ENCODE data around the gene LAMB4.

Gene LAMB4

GRCh38 chr7:108167460-108167859 is 37.3 kb upstream of the LAMB4 start:
- no peak overlapping the region for H3K4me2 ChIP-seq (ENCODE audit: low read length)

GRCh38 chr7:108166687-108167086 is 36.5 kb upstream of the LAMB4 start:
- Histone ChIP-seq H3K9me3 (ENCODE audit: control insufficient read depth, insufficient read depth, low read length) (no peaks in the 10 kb centered on the region), H3K4me2 (ENCODE audit: low read length) (no peak overlapping the region), H3K9me2 (replicated peaks; ENCODE audit: control insufficient read depth, low read length) (no peaks in the 10 kb centered on the region), H3K4me3 (ENCODE audit: low read length) (no peak overlapping the region), H3K79me2 (ENCODE audit: control insufficient read depth, low read length) (no peaks in the 10 kb centered on the region), H3K36me3 (ENCODE audit: control insufficient read depth, low read length) (no peaks in the 10 kb centered on the region), H4K20me1 (ENCODE audit: control insufficient read depth, insufficient read depth, low read depth, low read length) (no peaks in the 10 kb centered on the region), H3K4me1 (ENCODE audit: control insufficient read depth, low read length) (no peaks in the 10 kb centered on the region), H3F3A (ENCODE audit: control insufficient read depth, insufficient read depth) (no peaks in the 10 kb centered on the region), H3K27me3 (ENCODE audit: control insufficient read depth, low read length) (peaks cover 6% of the 10 kb centered on the region; the same call in 1 of the 2 replicates), H3K27ac (ENCODE audit: low read depth, low read length) (no peak overlapping the region)
- TF ChIP-seq, protein P1, sequence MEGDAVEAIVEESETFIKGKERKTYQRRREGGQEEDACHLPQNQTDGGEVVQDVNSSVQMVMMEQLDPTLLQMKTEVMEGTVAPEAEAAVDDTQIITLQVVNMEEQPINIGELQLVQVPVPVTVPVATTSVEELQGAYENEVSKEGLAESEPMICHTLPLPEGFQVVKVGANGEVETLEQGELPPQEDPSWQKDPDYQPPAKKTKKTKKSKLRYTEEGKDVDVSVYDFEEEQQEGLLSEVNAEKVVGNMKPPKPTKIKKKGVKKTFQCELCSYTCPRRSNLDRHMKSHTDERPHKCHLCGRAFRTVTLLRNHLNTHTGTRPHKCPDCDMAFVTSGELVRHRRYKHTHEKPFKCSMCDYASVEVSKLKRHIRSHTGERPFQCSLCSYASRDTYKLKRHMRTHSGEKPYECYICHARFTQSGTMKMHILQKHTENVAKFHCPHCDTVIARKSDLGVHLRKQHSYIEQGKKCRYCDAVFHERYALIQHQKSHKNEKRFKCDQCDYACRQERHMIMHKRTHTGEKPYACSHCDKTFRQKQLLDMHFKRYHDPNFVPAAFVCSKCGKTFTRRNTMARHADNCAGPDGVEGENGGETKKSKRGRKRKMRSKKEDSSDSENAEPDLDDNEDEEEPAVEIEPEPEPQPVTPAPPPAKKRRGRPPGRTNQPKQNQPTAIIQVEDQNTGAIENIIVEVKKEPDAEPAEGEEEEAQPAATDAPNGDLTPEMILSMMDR (IDR thresholded peaks at IDR 0.05; ENCODE audit: low read depth, low read length, poor library complexity, severe bottlenecking): no peak
- TF ChIP-seq EZH2phosphoT487 (IDR thresholded peaks at IDR 0.05; ENCODE audit: borderline replicate concordance, low read length): no peak

More at GRCh38 chr7:108167460-108167859, 37.3 kb upstream of the LAMB4 start:
- no peaks in the 10 kb centered on the region for H3K79me2 ChIP-seq (ENCODE audit: control insufficient read depth, low read length)
- TF ChIP-seq EZH2phosphoT487 (IDR thresholded peaks at IDR 0.05; ENCODE audit: borderline replicate concordance, low read length): no peak
- TF ChIP-seq, protein P1 (IDR thresholded peaks at IDR 0.05; ENCODE audit: low read depth, low read length, poor library complexity, severe bottlenecking): no peak
- H3K4me1 ChIP-seq (ENCODE audit: control insufficient read depth, low read length): no peaks in the 10 kb centered on the region
- no peak overlapping the region for H3K4me3 ChIP-seq (ENCODE audit: low read length)
- H3K9me2 ChIP-seq (replicated peaks; ENCODE audit: control insufficient read depth, low read length): no peaks in the 10 kb centered on the region
- peaks cover 3% of the 10 kb centered on the region; the same call in 1 of the 2 replicates for H3K27me3 ChIP-seq (ENCODE audit: control insufficient read depth, low read length)
- no peaks in the 10 kb centered on the region for H4K20me1 ChIP-seq (ENCODE audit: control insufficient read depth, insufficient read depth, low read depth, low read length)
- no peak overlapping the region for H3K27ac ChIP-seq (ENCODE audit: low read depth, low read length)
- H3K36me3 ChIP-seq (ENCODE audit: control insufficient read depth, low read length): no peaks in the 10 kb centered on the region
- H3K9me3 ChIP-seq (ENCODE audit: control insufficient read depth, insufficient read depth, low read length): no peaks in the 10 kb centered on the region
- H3F3A ChIP-seq (ENCODE audit: control insufficient read depth, insufficient read depth): no peaks in the 10 kb centered on the region

DNA sequence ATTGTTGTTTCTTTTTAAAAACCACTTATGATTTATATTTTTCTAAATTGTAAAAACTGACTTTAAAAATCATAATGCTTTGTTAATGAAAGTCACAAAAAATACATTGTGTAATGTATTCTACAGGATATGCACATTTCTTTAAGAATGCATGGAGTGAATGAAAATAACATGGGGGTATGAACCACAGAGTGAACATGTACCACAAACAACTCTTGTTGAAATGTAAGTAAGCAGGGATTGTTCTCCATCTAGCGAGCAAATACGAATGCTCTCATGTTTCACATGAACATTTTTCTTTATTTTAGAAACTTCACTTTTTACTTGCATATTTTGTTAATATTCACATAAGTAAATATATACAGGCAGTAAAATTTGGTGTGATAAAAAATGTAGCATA is 35.6 kb upstream of the LAMB4 start:
- Histone ChIP-seq H3K36me3 (ENCODE audit: control insufficient read depth, low read length) (no peaks in the 10 kb centered on the region), H3K4me2 (ENCODE audit: low read length) (no peak overlapping the region), H3K79me2 (ENCODE audit: control insufficient read depth, low read length) (no peaks in the 10 kb centered on the region), H3K9me2 (replicated peaks; ENCODE audit: control insufficient read depth, low read length) (no peaks in the 10 kb centered on the region), H3K9me3 (ENCODE audit: control insufficient read depth, insufficient read depth, low read length) (no peaks in the 10 kb centered on the region), H3K27me3 (ENCODE audit: control insufficient read depth, low read length) (peaks cover 6% of the 10 kb centered on the region; the same call in 1 of the 2 replicates), H4K20me1 (ENCODE audit: control insufficient read depth, insufficient read depth, low read depth, low read length) (no peaks in the 10 kb centered on the region), H3K4me1 (ENCODE audit: control insufficient read depth, low read length) (no peaks in the 10 kb centered on the region), H3F3A (ENCODE audit: control insufficient read depth, insufficient read depth) (no peaks in the 10 kb centered on the region), H3K4me3 (ENCODE audit: low read length) (no peak overlapping the region), H3K27ac (ENCODE audit: low read depth, low read length) (no peak overlapping the region)
- TF ChIP-seq EZH2phosphoT487 (IDR thresholded peaks at IDR 0.05; ENCODE audit: borderline replicate concordance, low read length): no peak
- TF ChIP-seq, protein P1 (IDR thresholded peaks at IDR 0.05; ENCODE audit: low read depth, low read length, poor library complexity, severe bottlenecking): no peak
